ENCODE results near the gene SDHC.
"Not testable (repeated sequence)": the region's sequence is repeated elsewhere in the genome, so short reads cannot be mapped to it uniquely, and the experiment has no call there.

The SDHC gene

DNA sequence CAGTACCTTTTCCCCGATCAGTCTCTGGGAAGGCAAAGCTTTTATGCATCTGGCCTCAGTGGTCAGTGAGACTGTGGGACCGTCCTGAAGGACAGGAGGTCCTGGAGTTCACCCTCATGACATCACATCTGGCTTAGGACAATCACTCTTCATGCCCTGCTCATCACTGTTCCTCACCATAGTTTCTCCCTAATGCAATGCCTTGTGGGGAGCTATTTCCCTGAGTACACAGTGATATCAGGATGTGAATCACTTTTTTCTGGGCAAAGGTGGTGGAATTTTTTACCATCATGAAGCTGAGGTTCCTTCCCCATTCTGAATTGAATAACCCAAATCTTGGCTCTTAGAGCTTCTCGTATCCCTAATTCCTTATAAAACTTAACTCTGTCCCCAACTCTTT is 88.3 kb downstream of the SDHC start:
- ChIA-PET CTCF (interaction anchor here (1.2 kb wide), 1 partner anchor 20 kb away, joined by 3 read pairs; no protein-coding TSS in a partner anchor), POLR2A (no interaction called here)
- no peak for DNase-seq (ENCODE audit: low read depth, low spot score)
- H3K4me3 ChIP-seq (ENCODE audit: low read depth, low read length): no peak overlapping the region
- TF ChIP-seq, protein P1, sequence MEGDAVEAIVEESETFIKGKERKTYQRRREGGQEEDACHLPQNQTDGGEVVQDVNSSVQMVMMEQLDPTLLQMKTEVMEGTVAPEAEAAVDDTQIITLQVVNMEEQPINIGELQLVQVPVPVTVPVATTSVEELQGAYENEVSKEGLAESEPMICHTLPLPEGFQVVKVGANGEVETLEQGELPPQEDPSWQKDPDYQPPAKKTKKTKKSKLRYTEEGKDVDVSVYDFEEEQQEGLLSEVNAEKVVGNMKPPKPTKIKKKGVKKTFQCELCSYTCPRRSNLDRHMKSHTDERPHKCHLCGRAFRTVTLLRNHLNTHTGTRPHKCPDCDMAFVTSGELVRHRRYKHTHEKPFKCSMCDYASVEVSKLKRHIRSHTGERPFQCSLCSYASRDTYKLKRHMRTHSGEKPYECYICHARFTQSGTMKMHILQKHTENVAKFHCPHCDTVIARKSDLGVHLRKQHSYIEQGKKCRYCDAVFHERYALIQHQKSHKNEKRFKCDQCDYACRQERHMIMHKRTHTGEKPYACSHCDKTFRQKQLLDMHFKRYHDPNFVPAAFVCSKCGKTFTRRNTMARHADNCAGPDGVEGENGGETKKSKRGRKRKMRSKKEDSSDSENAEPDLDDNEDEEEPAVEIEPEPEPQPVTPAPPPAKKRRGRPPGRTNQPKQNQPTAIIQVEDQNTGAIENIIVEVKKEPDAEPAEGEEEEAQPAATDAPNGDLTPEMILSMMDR (IDR thresholded peaks at IDR 0.05; ENCODE audit: insufficient read depth, low read length, missing control alignments): no peak

DNA sequence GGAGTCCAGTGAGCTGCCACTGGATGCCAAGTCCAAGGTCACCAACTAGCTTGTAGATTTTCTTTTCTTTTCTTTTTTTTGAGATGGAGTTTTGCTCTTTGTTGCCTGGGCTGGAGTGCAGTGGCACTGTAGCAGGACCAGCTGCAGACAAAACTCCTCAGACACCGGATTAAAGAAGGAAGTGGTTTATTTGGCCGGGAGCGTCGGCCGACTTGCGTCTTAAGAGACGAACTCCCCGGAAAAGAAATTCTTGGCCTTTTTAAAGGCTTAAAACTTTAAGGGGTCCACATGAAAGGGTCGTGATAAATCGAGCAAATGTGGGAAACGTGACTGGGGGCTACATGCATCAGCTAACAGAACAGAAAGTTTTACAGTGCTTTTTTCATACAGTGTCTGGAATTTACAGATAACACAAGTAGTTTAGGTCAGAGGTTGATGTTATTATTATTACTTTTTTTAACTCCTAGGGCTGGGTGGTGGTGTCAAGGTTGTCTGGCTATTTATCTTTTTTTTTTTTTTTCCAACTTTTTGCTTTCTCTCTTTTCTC is 89.9 kb downstream of the SDHC start:
- TF ChIP-seq, protein P1 (IDR thresholded peaks at IDR 0.05; ENCODE audit: insufficient read depth, low read length, missing control alignments): no peak
- POLR2A ChIA-PET: no interaction called here
- CTCF ChIA-PET: no interaction called here
- H3K4me3 ChIP-seq (ENCODE audit: low read depth, low read length): no peak overlapping the region
- DNase-seq (ENCODE audit: low read depth, low spot score): no peak

DNA sequence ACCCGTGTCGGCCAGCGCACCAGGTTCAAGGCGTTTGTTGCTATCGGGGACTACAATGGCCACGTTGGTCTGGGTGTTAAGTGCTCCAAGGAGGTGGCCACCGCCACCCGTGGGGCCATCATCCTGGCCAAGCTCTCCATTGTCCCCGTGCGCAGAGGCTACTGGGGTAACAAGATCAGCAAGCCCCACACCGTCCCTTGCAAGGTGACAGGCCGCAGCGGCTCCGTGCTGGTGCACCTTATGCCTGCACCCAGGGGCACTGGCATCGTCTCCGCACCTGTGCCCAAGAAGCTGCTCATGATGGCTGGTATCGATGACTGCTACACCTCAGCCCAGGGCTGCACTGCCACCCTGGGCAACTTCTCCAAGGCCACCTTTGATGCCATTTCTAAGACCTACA is 92.4 kb downstream of the SDHC start:
- DNase-seq (ENCODE audit: low read depth, low spot score); H3K4me3 ChIP-seq (ENCODE audit: low read depth, low read length); CTCF ChIA-PET; POLR2A ChIA-PET: not testable (repeated sequence)

- TF ChIP-seq, protein P1 (IDR thresholded peaks at IDR 0.05; ENCODE audit: insufficient read depth, low read length, missing control alignments): no peak
- ChIA-PET CTCF (interaction anchor here (1.3 to 1.4 kb wide), 3 partner anchors 11 to 32 kb away, joined by 3 to 4 read pairs (median 3); no protein-coding TSS in a partner anchor), POLR2A (no interaction called here)
- H3K4me3 ChIP-seq (ENCODE audit: low read depth, low read length): no peak overlapping the region
- no peak for DNase-seq (ENCODE audit: low read depth, low spot score)
Observed at GRCh38 chr1:161407451-161407985, 93.3 kb downstream of the SDHC start.

DNA sequence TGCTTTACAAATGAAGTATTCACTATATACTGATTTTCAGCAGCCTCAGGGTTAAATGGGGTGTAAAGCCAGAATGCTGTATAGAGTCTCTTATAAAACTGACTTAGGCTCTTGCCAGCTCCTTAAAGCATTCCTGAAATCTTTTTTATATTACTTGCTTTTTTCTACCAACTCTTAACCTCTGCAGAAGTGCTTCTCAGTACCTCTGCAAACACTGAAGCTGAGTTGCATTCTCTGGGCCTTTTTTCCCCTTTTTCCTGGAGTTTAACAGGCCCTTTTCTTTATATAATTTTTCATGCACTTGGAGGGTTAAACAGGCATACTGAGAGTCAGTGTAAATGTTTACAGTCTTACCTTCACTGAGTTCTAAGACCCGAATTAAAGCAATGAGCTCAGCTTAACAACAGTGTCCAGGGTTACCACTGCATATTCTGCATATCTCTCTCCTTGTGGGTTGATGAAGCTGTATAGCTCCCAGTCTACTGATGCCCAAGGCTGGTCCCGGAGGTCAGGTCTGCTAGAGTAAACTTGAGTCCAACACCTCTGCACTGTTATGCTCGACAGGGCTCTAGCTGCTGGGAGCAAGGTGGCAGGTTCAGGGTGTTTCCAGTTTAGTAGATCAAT is 94.4 kb downstream of the SDHC start:
- H3K4me3 ChIP-seq (ENCODE audit: low read depth, low read length): no peak overlapping the region
- TF ChIP-seq, protein P1 (IDR thresholded peaks at IDR 0.05; ENCODE audit: insufficient read depth, low read length, missing control alignments): no peak
- DNase-seq (ENCODE audit: low read depth, low spot score): no peak
- POLR2A ChIA-PET: no interaction called here
- CTCF ChIA-PET: interaction anchor here (1.2 to 1.4 kb wide), 4 partner anchors 8 to 31 kb away, joined by 3 to 4 read pairs (median 4); no protein-coding TSS in a partner anchor

GRCh38 chr1:161409848-161410635 is 95.9 kb downstream of the SDHC start:
- POLR2A ChIA-PET; H3K4me3 ChIP-seq (ENCODE audit: low read depth, low read length); CTCF ChIA-PET; DNase-seq (ENCODE audit: low read depth, low spot score): not testable (repeated sequence)

DNA sequence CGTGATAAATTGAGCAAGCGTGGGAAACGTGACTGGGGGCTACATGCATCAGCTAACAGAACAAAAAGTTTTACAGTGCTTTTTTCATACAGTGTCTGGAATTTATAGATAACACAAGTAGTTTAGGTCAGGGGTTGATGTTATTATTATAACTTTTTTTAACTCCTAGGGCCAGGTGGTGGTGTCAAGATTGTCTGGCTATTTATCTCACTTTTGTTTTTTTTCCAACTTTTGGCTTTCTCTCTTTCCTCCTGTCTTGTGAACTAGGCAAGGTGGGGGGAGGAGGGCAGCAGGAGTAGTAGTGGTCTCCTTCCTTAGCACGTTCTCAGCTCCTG is 96.4 kb downstream of the SDHC start:
- CTCF ChIA-PET: not testable (repeated sequence)

More for the DNA sequence above, 96.4 kb downstream of the SDHC start:
- DNase-seq (ENCODE audit: low read depth, low spot score); POLR2A ChIA-PET; H3K4me3 ChIP-seq (ENCODE audit: low read depth, low read length): not testable (repeated sequence)

Data from AG04449 (cell line).